Neutrophil (primary cell): Measurements from ENCODE around the gene MTG2.
A peak's percentile ranks its signal among the peaks of the same experiment; 100 is the strongest.

ENCODE experiments used
- H3K27ac ChIP-seq: fragments of 200-600 bp; sonication (generic); 2 replicates; pipeline ENCODE4 v1.5.1; 2016; ENCODE audit warnings: mild to moderate bottlenecking, moderate library complexity
- H3K27me3 ChIP-seq: fragments of 200-600 bp; sonication (generic); 2 replicates; pipeline ENCODE4 v1.6.0; 2016; ENCODE audit warnings: mild to moderate bottlenecking
- H3K36me3 ChIP-seq: fragments of 200-600 bp; sonication (generic); 2 replicates; pipeline ENCODE4 v1.5.1; 2017
- H3K4me1 ChIP-seq, 2 experiments: fragments of 200-600 bp in 1 of 2; sonication (generic) in 1 of 2; 1 replicate in 1 of 2; 2 replicates in 1 of 2; pipeline versions ENCODE4 v1.5.1 to v1.6.1; 2013 to 2016; ENCODE audit warnings: low read depth in 1 of 2, low read length in 1 of 2, mild to moderate bottlenecking in 1 of 2, moderate library complexity in 1 of 2; ENCODE audit not compliant: control insufficient read depth in 1 of 2, insufficient read depth in 1 of 2
- H3K4me3 ChIP-seq, 2 experiments: fragments of 200-600 bp in 1 of 2; sonication (generic) in 1 of 2; 1 replicate in 1 of 2; 2 replicates in 1 of 2; pipeline ENCODE4 v1.5.1; 2013 to 2016; ENCODE audit warnings: low read depth in 1 of 2, low read length in 1 of 2, mild to moderate bottlenecking in 1 of 2, moderate library complexity in 1 of 2
- H3K9me3 ChIP-seq: fragments of 200-600 bp; sonication (generic); 2 replicates; pipeline ENCODE4 v1.5.1; 2016
- CTCF ChIP-seq: fragments of 200-600 bp; sonication (generic); IDR thresholded peaks from 2 replicates; pipeline ENCODE4 v1.5.1; 2016; ENCODE audit warnings: antibody characterized with exemption

The MTG2 gene

GRCh38 chr20:62135573-62136266 lies 47.1 kb upstream of the MTG2 start:
- peaks cover 35 to 51% of the 10 kb centered on the region in 2 experiments for H3K4me1 ChIP-seq
- H3K27ac ChIP-seq, result peak overlapping the region; percentile 91
- H3K27me3 ChIP-seq, result no peaks in the 10 kb centered on the region
- H3K9me3 ChIP-seq, result no peaks in the 10 kb centered on the region
- H3K36me3 ChIP-seq, result peaks cover 87% of the 10 kb centered on the region
- TF ChIP-seq CTCF, result no peak
- H3K4me3 ChIP-seq, result no peak overlapping the region

- Histone ChIP-seq H3K36me3 (peaks cover 80% of the 10 kb centered on the region), H3K4me1 (peaks cover 43 to 59% of the 10 kb centered on the region in 2 experiments), H3K9me3 (no peaks in the 10 kb centered on the region), H3K27me3 (no peaks in the 10 kb centered on the region), H3K4me3 (no peak overlapping the region), H3K27ac (peak overlapping the region; percentile 91)
- TF ChIP-seq CTCF, result peak; percentile 64
Observed at GRCh38 chr20:62136283-62137091, 46.3 kb upstream of the MTG2 start.

GRCh38 chr20:62137092-62137384 lies 45.8 kb upstream of the MTG2 start:
- no peak for TF ChIP-seq CTCF
- Histone ChIP-seq H3K4me3 (no peak overlapping the region), H3K27ac (peak overlapping the region; percentile 91), H3K4me1 (peaks cover 48 to 62% of the 10 kb centered on the region in 2 experiments), H3K9me3 (no peaks in the 10 kb centered on the region), H3K27me3 (no peaks in the 10 kb centered on the region), H3K36me3 (peaks cover 74% of the 10 kb centered on the region)

GRCh38 chr20:62137478-62138203 lies 45.2 kb upstream of the MTG2 start:
- no peaks in the 10 kb centered on the region for H3K27me3 ChIP-seq
- peaks cover 51 to 59% of the 10 kb centered on the region in 2 experiments for H3K4me1 ChIP-seq
- H3K9me3 ChIP-seq, result no peaks in the 10 kb centered on the region
- H3K27ac ChIP-seq, result peak overlapping the region; percentile 91
- TF ChIP-seq CTCF, result no peak
- peaks cover 68% of the 10 kb centered on the region for H3K36me3 ChIP-seq
- H3K4me3 ChIP-seq, result no peak overlapping the region

GRCh38 chr20:62138204-62138543 lies 44.7 kb upstream of the MTG2 start:
- peaks cover 46 to 54% of the 10 kb centered on the region in 2 experiments for H3K4me1 ChIP-seq
- H3K4me3 ChIP-seq, result no peak overlapping the region
- peaks cover 63% of the 10 kb centered on the region for H3K36me3 ChIP-seq
- peak overlapping the region; percentile 91 for H3K27ac ChIP-seq
- no peaks in the 10 kb centered on the region for H3K27me3 ChIP-seq
- H3K9me3 ChIP-seq, result no peaks in the 10 kb centered on the region
- TF ChIP-seq CTCF, result no peak
